IMR-90 (cell line): ENCODE measurements around the gene DNAJB9. TPM values are rescaled to one million over a fixed set of nuclear protein-coding genes. Genes with fewer than 3 reads are reported as not detected.
"Not testable (repeated sequence)": the region's sequence is repeated elsewhere in the genome, so short reads cannot be mapped to it uniquely, and the experiment has no call there.

Experiments
- ATAC-seq: fragments of 200-7000 bp; cut with Tn5 transposase; 2 replicates; pipeline ENCODE4 v1.9.1; 2020; ENCODE audit warnings: low read depth, mild to moderate bottlenecking, moderate library complexity
- BruUV-seq: library from RNA; stranded (reverse); fragments of 400-500 nt; replicated peaks from 2 replicates; lab custom pipeline; 2021; lab: Mats Ljungman, UMichigan
- CTCF ChIA-PET: fragments of 300-600 bp; formaldehyde crosslinking; extraction: SDS; loops from one replicate; lab custom pipeline; 2021; ENCODE audit warnings: antibody characterized with exemption; lab: Yijun Ruan, JAX
- POLR2A ChIA-PET: fragments of 300-600 bp; sonication (Branson Sonifier 250); formaldehyde crosslinking; loops from one replicate; lab custom pipeline; 2022; ENCODE audit warnings: antibody characterized with exemption; ENCODE audit not compliant: unreplicated experiment; lab: Charles Lee
- DNase-seq: peaks from one replicate; pipeline ENCODE4 v3.0.0; 2013
- H2AFZ ChIP-seq: replicated peaks from 2 replicates; pipeline ENCODE3; 2013; ENCODE audit warnings: low read length, mild to moderate bottlenecking; ENCODE audit not compliant: poor library complexity
- H2AK5ac ChIP-seq: 2 replicates; pipeline ENCODE4 v1.6.1; 2013; ENCODE audit warnings: low read depth, low read length, inconsistent platforms
- H2AK9ac ChIP-seq: replicated peaks from 2 replicates; pipeline ENCODE3; 2013; ENCODE audit warnings: mild to moderate bottlenecking, low read depth, low read length, moderate library complexity; ENCODE audit not compliant: poor library complexity
- H2BK120ac ChIP-seq: 2 replicates; pipeline ENCODE4 v1.6.1; 2013; ENCODE audit warnings: low read depth, low read length, inconsistent platforms
- H2BK15ac ChIP-seq: 3 replicates; pipeline ENCODE4 v1.6.1; 2013; ENCODE audit warnings: low read depth, low read length, inconsistent platforms
- H2BK20ac ChIP-seq: 2 replicates; pipeline ENCODE4 v1.6.1; 2013; ENCODE audit warnings: low read depth, mild to moderate bottlenecking, inconsistent platforms, low read length, moderate library complexity
- H2BK5ac ChIP-seq: 2 replicates; pipeline ENCODE4 v1.6.1; 2013; ENCODE audit warnings: mild to moderate bottlenecking, low read depth, low read length, inconsistent platforms; ENCODE audit not compliant: poor library complexity, severe bottlenecking
- H3K14ac ChIP-seq: replicated peaks from 2 replicates; pipeline ENCODE4 v1.6.1; 2013; ENCODE audit warnings: low read depth, low read length, inconsistent platforms
- H3K18ac ChIP-seq: 2 replicates; pipeline ENCODE4 v1.6.1; 2013; ENCODE audit warnings: low read depth, low read length, control low read depth
- H3K23ac ChIP-seq: 2 replicates; pipeline ENCODE4 v1.6.1; 2013; ENCODE audit warnings: low read depth, low read length, inconsistent platforms
- H3K27ac ChIP-seq: 2 replicates; pipeline ENCODE4 v1.5.1; 2013; ENCODE audit warnings: mild to moderate bottlenecking, control low read depth, low read length; ENCODE audit not compliant: insufficient read depth
- H3K27me3 ChIP-seq: 2 replicates; pipeline ENCODE4 v1.6.1; 2013; ENCODE audit warnings: low read length; ENCODE audit not compliant: control insufficient read depth, insufficient read depth
- H3K36me3 ChIP-seq: 2 replicates; pipeline ENCODE4 v1.6.1; 2013; ENCODE audit warnings: low read length, mixed read lengths; ENCODE audit not compliant: control insufficient read depth, insufficient read depth
- H3K4ac ChIP-seq: 2 replicates; pipeline ENCODE4 v1.6.1; 2013; ENCODE audit warnings: low read depth, low read length, inconsistent platforms
- H3K4me1 ChIP-seq: 2 replicates; pipeline ENCODE4 v1.6.1; 2013; ENCODE audit warnings: low read length, mixed read lengths; ENCODE audit not compliant: control insufficient read depth, insufficient read depth
- H3K4me2 ChIP-seq: 2 replicates; pipeline ENCODE4 v1.6.1; 2013; ENCODE audit warnings: low read depth, mild to moderate bottlenecking, control low read depth, low read length, moderate library complexity
- H3K4me3 ChIP-seq: 2 replicates; pipeline ENCODE4 v1.5.1; 2013; ENCODE audit warnings: low read depth, mild to moderate bottlenecking, control low read depth, low read length, moderate library complexity; ENCODE audit not compliant: insufficient read depth
- H3K56ac ChIP-seq: 2 replicates; pipeline ENCODE4 v1.6.1; 2013; ENCODE audit warnings: low read length, inconsistent platforms; ENCODE audit not compliant: insufficient read depth; ENCODE audit errors: extremely low read depth
- H3K79me1 ChIP-seq, 2 experiments: 2 replicates each; pipeline ENCODE4 v1.6.1; 2013; ENCODE audit warnings: low read length in 2 of 2, inconsistent platforms in 1 of 2, low read depth in 1 of 2
- H3K9ac ChIP-seq: 2 replicates; pipeline ENCODE4 v1.6.1; 2013; ENCODE audit warnings: low read depth, low read length, control low read depth
- H3K9me1 ChIP-seq: 2 replicates; pipeline ENCODE4 v1.6.1; 2013; ENCODE audit warnings: low read length, inconsistent platforms; ENCODE audit not compliant: insufficient read depth
- H3K9me3 ChIP-seq: 2 replicates; pipeline ENCODE4 v1.6.1; 2013; ENCODE audit warnings: low read length; ENCODE audit not compliant: control insufficient read depth, insufficient read depth
- H4K20me1 ChIP-seq: 2 replicates; pipeline ENCODE4 v1.6.1; 2013; ENCODE audit warnings: low read length, inconsistent platforms; ENCODE audit not compliant: insufficient read depth
- H4K5ac ChIP-seq: 2 replicates; pipeline ENCODE4 v1.6.1; 2013; ENCODE audit warnings: mild to moderate bottlenecking, low read depth, low read length, control low read depth
- H4K8ac ChIP-seq, 2 experiments: 2 replicates each; pipeline ENCODE4 v1.6.1; 2013; ENCODE audit warnings: low read depth in 2 of 2, low read length in 2 of 2, control low read depth in 1 of 2, inconsistent platforms in 1 of 2
- H4K91ac ChIP-seq: 2 replicates; pipeline ENCODE4 v1.6.1; 2013; ENCODE audit warnings: low read depth, low read length, inconsistent platforms; ENCODE audit not compliant: insufficient read depth
- dilution Hi-C: fragments of 300-500 bp; cut with HindIII; formaldehyde crosslinking; loops from one replicate; pipeline ENCODE4 v1.14.3; 2018; ENCODE audit warnings: low sequenced_read_pairs; ENCODE audit not compliant: unreplicated experiment
- in situ Hi-C: fragments of 300-500 bp; cut with MboI; formaldehyde crosslinking; loops from 3 replicates; pipeline ENCODE4 v1.14.3; 2019; ENCODE audit warnings: low sequenced_read_pairs, inconsistent platforms, mixed read lengths
- intact Hi-C: fragments of 100-400 bp; cut with micrococcal nuclease; formaldehyde crosslinking; loops from 2 replicates; pipeline ENCODE4 v1.10.0; 2022
- polyA plus RNA-seq, 3 experiments: library from polyadenylated mRNA; depleted of rRNA; stranded (reverse); fragments of >200 nt; gene quantifications; 2 replicates each; pipeline ENCODE4 v1.2.3, GENCODE V29; 2012; ENCODE audit warnings: low replicate concordance in 1 of 3
- total RNA-seq: library from RNA; depleted of rRNA; stranded (reverse); fragments of >200 nt; gene quantifications from 2 replicates; pipeline ENCODE4 v1.2.3, GENCODE V29; 2012

DNAJB9 gene
- total and polyA plus RNA-seq, 2 of the 4 experiments (the other 2 are of a cell fraction), result 3.8 to 44.6 TPM

DNA sequence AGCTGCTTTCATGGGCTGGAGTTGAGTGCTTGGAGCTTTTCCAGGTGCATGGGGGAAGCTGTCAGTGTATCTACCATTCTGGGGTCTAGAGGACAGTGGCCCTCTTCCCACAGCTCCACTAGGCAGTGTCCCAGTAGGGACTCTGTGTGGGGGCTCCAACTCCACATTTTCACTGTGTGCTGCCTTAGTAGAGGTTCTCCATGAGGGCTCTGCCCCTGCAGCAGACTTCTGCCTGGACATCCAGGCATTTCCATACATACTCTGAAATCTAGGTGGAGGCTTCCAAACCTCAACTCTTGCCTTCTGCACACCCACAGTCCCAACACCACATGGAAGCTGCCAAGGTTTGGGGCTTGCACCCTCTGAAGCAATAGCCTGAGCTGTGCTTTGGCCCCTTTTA, 13.0 kb upstream of the DNAJB9 start:
- H2BK15ac ChIP-seq, result not testable (repeated sequence)

More for the DNA sequence above, 13.0 kb upstream of the DNAJB9 start:
- H2AK5ac ChIP-seq, H3K27me3 ChIP-seq, H4K5ac ChIP-seq, CTCF ChIA-PET, BruUV-seq, H3K27ac ChIP-seq, H3K9ac ChIP-seq, H4K20me1 ChIP-seq, H3K18ac ChIP-seq, H3K9me1 ChIP-seq, H3K9me3 ChIP-seq, in situ Hi-C loops, H3K4ac ChIP-seq, H2BK5ac ChIP-seq, POLR2A ChIA-PET, H3K14ac ChIP-seq, DNase-seq, dilution Hi-C loops, H2BK20ac ChIP-seq, H2AK9ac ChIP-seq, H4K91ac ChIP-seq, H3K36me3 ChIP-seq, H3K4me2 ChIP-seq, H3K56ac ChIP-seq, H3K4me1 ChIP-seq, intact Hi-C loops, H3K23ac ChIP-seq, H4K8ac ChIP-seq, ATAC-seq, H2BK120ac ChIP-seq, H3K4me3 ChIP-seq, H2AFZ ChIP-seq: not testable (repeated sequence)
- H3K79me1 ChIP-seq, result peaks cover 4 to 13% of the 10 kb centered on the region in 2 experiments; a peak in 3 of 4 replicates
